Endothelial cell of hepatic sinusoid (primary cell): Measurements from ENCODE around the gene ATP5F1B.
"Not testable (repeated sequence)": the region's sequence is repeated elsewhere in the genome, so short reads cannot be mapped to it uniquely, and the experiment has no call there.

Experiments
- in situ Hi-C: cut with HindIII; loops from 2 replicates; pipeline ENCODE4 v1.10.0; 2017; ENCODE audit warnings: low sequenced_read_pairs

Gene ATP5F1B

DNA sequence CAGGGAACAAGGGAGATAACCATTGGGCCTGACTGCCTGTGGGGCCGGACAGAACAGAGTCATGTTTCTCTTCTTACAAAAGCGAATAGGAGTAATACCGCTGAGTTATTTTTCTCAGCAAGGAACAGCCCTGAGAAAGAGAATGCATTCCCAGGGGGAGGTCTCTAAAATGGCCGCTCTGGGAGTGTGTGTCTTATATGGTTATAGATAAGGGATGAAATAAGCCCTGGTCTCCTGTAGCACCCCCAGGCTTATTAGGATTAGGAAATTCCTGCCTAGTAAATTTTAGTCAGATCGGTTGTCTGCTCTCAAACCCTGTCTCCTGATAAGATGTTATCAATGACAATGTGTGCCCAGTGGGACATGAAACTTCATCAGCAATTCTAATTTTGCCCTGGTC lies 8.0 kb upstream of the ATP5F1B start:
- in situ Hi-C loops, result not testable (repeated sequence)

GRCh38 chr12:56648023-56648422 lies 2.2 kb upstream of the ATP5F1B start:
- in situ Hi-C loops, result not testable (repeated sequence)

- in situ Hi-C loops, result no loop called here
These were observed 525 bp downstream of the ATP5F1B start for GRCh38 chr12:56645201-56645716.

DNA sequence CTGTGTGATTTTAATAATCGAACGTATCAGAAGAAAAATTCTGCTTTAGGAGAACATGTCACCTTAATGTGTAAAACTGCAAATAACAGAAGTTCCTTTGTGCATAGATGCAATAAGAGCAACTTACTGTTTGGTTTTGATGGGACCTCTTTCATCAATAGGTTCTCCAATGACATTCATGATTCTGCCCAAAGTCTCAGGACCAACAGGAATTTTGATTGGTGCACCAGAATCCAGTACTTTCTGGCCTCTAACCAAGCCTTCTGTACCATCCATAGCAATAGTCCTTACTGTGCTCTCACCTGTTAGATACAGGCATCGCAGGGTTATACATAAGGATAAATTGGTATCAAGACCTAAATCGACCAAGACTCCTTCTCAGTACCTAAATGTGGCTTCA lies 1.1 kb downstream of the ATP5F1B start:
- in situ Hi-C loops, result no loop called here

GRCh38 chr12:56641219-56641618 lies 4.6 kb downstream of the ATP5F1B start:
- in situ Hi-C loops, result no loop called here

GRCh38 chr12:56637621-56638020 lies 8.2 kb downstream of the ATP5F1B start:
- in situ Hi-C loops, result loop anchor here (5.0 kb wide), 1 partner anchor 35 kb away; no protein-coding TSS in a partner anchor

GRCh38 chr12:56636675-56637540 lies 8.9 kb downstream of the ATP5F1B start:
- in situ Hi-C loops, result loop anchor here (5.0 kb wide), 1 partner anchor 35 kb away; no protein-coding TSS in a partner anchor

GRCh38 chr12:56635806-56636674 lies 9.7 kb downstream of the ATP5F1B start:
- in situ Hi-C loops, result loop anchor here (5.0 kb wide), 1 partner anchor 36 kb away; no protein-coding TSS in a partner anchor

- in situ Hi-C loops, result loop anchor here (5.0 kb wide), 1 partner anchor 37 kb away; no protein-coding TSS in a partner anchor
These were observed 10.7 kb downstream of the ATP5F1B start for GRCh38 chr12:56634837-56635791.

GRCh38 chr12:56634242-56634836 lies 11.4 kb downstream of the ATP5F1B start:
- in situ Hi-C loops, result no loop called here

GRCh38 chr12:56633468-56634241 lies 12.1 kb downstream of the ATP5F1B start:
- in situ Hi-C loops, result no loop called here

GRCh38 chr12:56632701-56633467 lies 12.9 kb downstream of the ATP5F1B start:
- in situ Hi-C loops, result no loop called here

GRCh38 chr12:56631790-56632700 lies 13.7 kb downstream of the ATP5F1B start:
- in situ Hi-C loops, result no loop called here

- in situ Hi-C loops, result no loop called here
These were observed 15.6 kb downstream of the ATP5F1B start, which contains the start of gene BAZ2A for GRCh38 chr12:56630180-56630632. TSS of gene BAZ2A (minus strand) at chr12:56630326. CDS start at chr12:56617530, 12,796 bp downstream.

- in situ Hi-C loops, result loop anchor here (5.0 kb wide), 1 partner anchor 137 kb away; no protein-coding TSS in a partner anchor
These were observed 16.2 kb downstream of the ATP5F1B start for GRCh38 chr12:56629459-56630179.
